Left lung (tissue), 10 donors: ENCODE results near the gene SLC24A4. TPM values are rescaled to one million over a fixed set of nuclear protein-coding genes. Genes with fewer than 3 reads are reported as not detected.
A peak's percentile ranks its signal among the peaks of the same experiment; 100 is the strongest.

Source experiments
- ATAC-seq: fragments of 200-7000 bp; cut with Tn5 transposase; one replicate; pipeline ENCODE4 v1.9.1; 2020; ENCODE audit warnings: moderate library complexity
- DNase-seq, 4 donors: peaks; one replicate each; pipeline ENCODE4 v3.0.0-alpha.2; 2013 to 2020
- H3K27ac ChIP-seq, 2 donors: fragments of 200-600 bp; sonication (generic) in 1 of 2; one replicate each; pipeline versions ENCODE4 v1.5.0 to v1.8.0; 2020 to 2021
- H3K27me3 ChIP-seq, 2 donors: fragments of 200-600 bp; sonication (generic) in 1 of 2; one replicate each; pipeline versions ENCODE4 v1.5.0 to v1.8.0; 2020 to 2021
- H3K36me3 ChIP-seq, 2 donors: fragments of 200-600 bp; sonication (generic) in 1 of 2; one replicate each; pipeline versions ENCODE4 v1.5.0 to v1.8.0; 2020 to 2021
- H3K4me1 ChIP-seq, 2 donors: fragments of 200-600 bp; one replicate each; pipeline ENCODE4 v1.8.0; 2021
- H3K4me3 ChIP-seq, 2 donors: fragments of 200-600 bp; sonication (generic) in 1 of 2; one replicate each; pipeline versions ENCODE4 v1.5.0 to v1.8.0; 2020 to 2021; ENCODE audit warnings: mild to moderate bottlenecking in 1 of 2
- H3K9me3 ChIP-seq, 2 donors: fragments of 200-600 bp; sonication (generic) in 1 of 2; one replicate each; pipeline versions ENCODE4 v1.5.0 to v1.8.0; 2020 to 2021
- CTCF ChIP-seq, 2 donors: fragments of 200-600 bp; sonication (generic) in 1 of 2; IDR thresholded peaks; one replicate each; pipeline versions ENCODE4 v1.5.0 to v1.8.0; 2021; ENCODE audit warnings: antibody characterized with exemption in 2 of 2
- intact Hi-C, 2 donors: fragments of 100-400 bp; cut with DNase I; formaldehyde crosslinking; loops; one replicate each; pipeline versions ENCODE4 v1.11.2 to v1.14.2; 2022
- polyA plus RNA-seq, 6 donors: library from polyadenylated mRNA; unstranded; fragments of 120-200 nt; gene quantifications; one replicate each; pipeline ENCODE4 v1.2.1, GENCODE V29; 2013; ENCODE audit not compliant: insufficient read length in 6 of 6
- total RNA-seq, 2 donors: library from RNA; stranded (reverse); fragmentation: NEBNext Ultra II Directional; extraction: Animal tissue kit (Norgen Biotek cat#: 25700); gene quantifications; one replicate each; pipeline ENCODE4 v1.2.1, GENCODE V29; 2021
- donor health status: DM: no; HTN: yes; CAD: no.
- donor health status: DM: no; HTN: no; CAD: no.

Gene SLC24A4
- total and polyA plus RNA-seq, 8 donors, result 0.25 to 2.0 (median 0.47) TPM

- TF ChIP-seq CTCF (IDR thresholded peaks at IDR 0.05), result no peak
- Histone ChIP-seq H3K27ac (no peak overlapping the region), H3K36me3 (no peaks in the 10 kb centered on the region), H3K4me1 (peaks cover 0 to 37% of the 10 kb centered on the region in 2 donors), H3K9me3 (no peaks in the 10 kb centered on the region), H3K4me3 (no peak overlapping the region), H3K27me3 (no peaks in the 10 kb centered on the region)
- DNase-seq (no peak), ATAC-seq (no peak)
- intact Hi-C loops, result no loop called here
Measured at GRCh38 chr14:92384461-92385133, 61.6 kb downstream of the SLC24A4 start.

GRCh38 chr14:92385561-92385960 lies 62.6 kb downstream of the SLC24A4 start:
- no peak overlapping the region for H3K4me3 ChIP-seq
- ATAC-seq, result no peak
- peaks cover 0 to 1% of the 10 kb centered on the region in 2 donors for H3K9me3 ChIP-seq
- no peak for TF ChIP-seq CTCF (IDR thresholded peaks at IDR 0.05)
- no peaks in the 10 kb centered on the region for H3K27me3 ChIP-seq
- intact Hi-C loops, result no loop called here
- DNase-seq, result no peak
- H3K36me3 ChIP-seq, result no peaks in the 10 kb centered on the region
- H3K27ac ChIP-seq, result peak overlapping the region in 1 of 2 donors; percentile 89
- H3K4me1 ChIP-seq, result peaks cover 0 to 42% of the 10 kb centered on the region in 2 donors

- no peak for TF ChIP-seq CTCF (IDR thresholded peaks at IDR 0.05)
- H3K4me3 ChIP-seq, result no peak overlapping the region
- DNase-seq (no peak), ATAC-seq (no peak)
- peak overlapping the region in 1 of 2 donors; percentile 89 for H3K27ac ChIP-seq
- H3K4me1 ChIP-seq, result peaks cover 0 to 42% of the 10 kb centered on the region in 2 donors
- intact Hi-C loops, result no loop called here
- no peaks in the 10 kb centered on the region for H3K27me3 ChIP-seq
- H3K36me3 ChIP-seq, result no peaks in the 10 kb centered on the region
- peaks cover 0 to 6% of the 10 kb centered on the region in 2 donors for H3K9me3 ChIP-seq
Measured at GRCh38 chr14:92386165-92386564, 63.2 kb downstream of the SLC24A4 start.

- H3K9me3 ChIP-seq, result peaks cover 0 to 6% of the 10 kb centered on the region in 2 donors
- peak in 2 of 4 donors; percentile 67 to 79 for DNase-seq
- intact Hi-C loops, result no loop called here
- H3K27me3 ChIP-seq, result no peaks in the 10 kb centered on the region
- peaks cover 0 to 45% of the 10 kb centered on the region in 2 donors for H3K4me1 ChIP-seq
- peak overlapping the region in 1 of 2 donors; percentile 89 for H3K27ac ChIP-seq
- peak; percentile 70 for ATAC-seq
- H3K36me3 ChIP-seq, result no peaks in the 10 kb centered on the region
- TF ChIP-seq CTCF (IDR thresholded peaks at IDR 0.05), result no peak
- H3K4me3 ChIP-seq, result no peak overlapping the region
Measured at GRCh38 chr14:92386637-92387036, 63.7 kb downstream of the SLC24A4 start.

- H3K27ac ChIP-seq, result peak overlapping the region in 1 of 2 donors; percentile 89
- H3K27me3 ChIP-seq, result no peaks in the 10 kb centered on the region
- intact Hi-C loops, result no loop called here
- DNase-seq (no peak), ATAC-seq (no peak)
- H3K4me3 ChIP-seq, result no peak overlapping the region
- peaks cover 0 to 55% of the 10 kb centered on the region in 2 donors for H3K4me1 ChIP-seq
- peaks cover 0 to 6% of the 10 kb centered on the region in 2 donors for H3K9me3 ChIP-seq
- no peaks in the 10 kb centered on the region for H3K36me3 ChIP-seq
- no peak for TF ChIP-seq CTCF (IDR thresholded peaks at IDR 0.05)
Measured at GRCh38 chr14:92387578-92387977, 64.6 kb downstream of the SLC24A4 start.
